Upper lobe of left lung (tissue), 6 donors: Measurements from ENCODE around the gene AADAT. TPM values are rescaled to one million over a fixed set of nuclear protein-coding genes. Genes with fewer than 3 reads are reported as not detected.

Source experiments
- ATAC-seq, 2 donors: fragments of 200-7000 bp; cut with Tn5 transposase; one replicate each; pipeline ENCODE4 v1.9.1; 2022; ENCODE audit warnings: mild to moderate bottlenecking in 2 of 2, moderate library complexity in 2 of 2; ENCODE audit not compliant: low FRiP score in 2 of 2
- DNase-seq, 2 donors: peaks; one replicate each; pipeline ENCODE4 v3.0.0-alpha.2; 2019 to 2020
- H3K27ac ChIP-seq, 4 donors: fragments of 200-600 bp; sonication (generic); one replicate each; pipeline ENCODE4 v1.5.1; 2016 to 2019
- H3K27me3 ChIP-seq, 4 donors: fragments of 200-600 bp; sonication (generic); one replicate each; pipeline ENCODE4 v1.5.1; 2017 to 2019
- H3K36me3 ChIP-seq, 4 donors: fragments of 200-600 bp; sonication (generic); one replicate each; pipeline ENCODE4 v1.5.1; 2016 to 2019
- H3K4me1 ChIP-seq, 4 donors: fragments of 200-600 bp; sonication (generic); one replicate each; pipeline ENCODE4 v1.5.1; 2018 to 2019
- H3K4me3 ChIP-seq, 4 donors: fragments of 200-600 bp; sonication (generic); one replicate each; pipeline ENCODE4 v1.5.1; 2017 to 2019; ENCODE audit warnings: mild to moderate bottlenecking in 2 of 4, moderate library complexity in 1 of 4
- H3K9me3 ChIP-seq, 4 donors: fragments of 200-600 bp; sonication (generic); one replicate each; pipeline ENCODE4 v1.5.1; 2018 to 2019
- CTCF ChIP-seq, 6 experiments: fragments of 450-650 bp in 4 of 6; fragments of 200-600 bp in 2 of 6; sonication (generic) in 2 of 6; IDR thresholded peaks; one replicate each; pipeline ENCODE4 v1.5.1; 2016 to 2019; ENCODE audit warnings: antibody characterized with exemption in 6 of 6
- EP300 ChIP-seq, 4 donors: sonication (generic); formaldehyde crosslinking; IDR thresholded peaks; one replicate each; pipeline ENCODE4 v1.5.1; 2017; ENCODE audit warnings: antibody characterized with exemption in 4 of 4, control low read depth in 2 of 4
- POLR2A ChIP-seq, 4 donors: fragments of 450-650 bp; IDR thresholded peaks; one replicate each; pipeline ENCODE4 v1.5.1; 2016 to 2017; ENCODE audit warnings: antibody characterized with exemption in 4 of 4, mild to moderate bottlenecking in 2 of 4
- POLR2AphosphoS5 ChIP-seq, 2 donors: sonication (generic); formaldehyde crosslinking; IDR thresholded peaks; one replicate each; pipeline ENCODE4 v1.5.1; 2017; ENCODE audit warnings: antibody characterized with exemption in 2 of 2
- WGBS, 2 donors: methylation state at CpG; one replicate each; pipeline ENCODE4 v1.1.5; 2017 to 2018; 5-methylcytosine and 5-hydroxymethylcytosine counted together
- total RNA-seq, 6 donors: library from RNA; depleted of rRNA in 4 of 6; stranded (reverse); fragments of >200 nt in 4 of 6; gene quantifications; one replicate each; pipeline versions ENCODE4 v1.1.0 to v1.2.1, GENCODE V29; 2016 to 2021
- donor health status: DM: no; HTN: no; CAD: no; lungs with moderate emphysema.
- donor health status: DM: no; HTN: yes; CAD: no; lungs with severe emphysema.

Gene AADAT
- total RNA-seq, 6 donors from 2014 or later: 4.8 to 16.8 (median 7.4) TPM

DNA sequence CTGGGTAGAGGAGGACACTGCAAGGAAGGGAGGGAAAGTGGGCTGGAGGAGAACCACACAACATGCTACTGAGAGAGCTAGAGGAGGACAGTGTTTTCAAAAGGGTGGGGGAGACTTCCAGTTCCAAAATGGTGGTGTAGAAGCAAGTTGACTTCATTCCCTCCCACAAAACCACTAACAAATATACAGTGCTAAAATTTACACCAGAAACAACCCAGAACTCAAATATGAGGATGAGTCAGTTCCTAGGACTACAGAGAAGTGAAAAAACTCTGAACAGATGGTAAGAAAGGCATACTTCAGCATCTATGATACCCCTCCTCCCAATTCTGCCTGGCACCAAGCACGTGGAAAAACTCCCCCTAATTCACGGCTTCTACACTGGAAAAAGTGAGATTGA is 9.8 kb downstream of the AADAT start:
- whole genome bisulfite sequencing, 2 donors: 83 to 84% methylated on average over 2 of the region's 2 CpGs
- H3K4me3 ChIP-seq: no peak overlapping the region
- DNase-seq (no peak), ATAC-seq (no peak)
- no peak overlapping the region for H3K27ac ChIP-seq
- H3K4me1 ChIP-seq: no peaks in the 10 kb centered on the region
- no peaks in the 10 kb centered on the region for H3K27me3 ChIP-seq
- TF ChIP-seq EP300 (IDR thresholded peaks at IDR 0.05) (no peak), POLR2A (IDR thresholded peaks at IDR 0.05) (no peak), CTCF (IDR thresholded peaks at IDR 0.05) (no peak), POLR2AphosphoS5 (IDR thresholded peaks at IDR 0.05) (no peak)
- peaks cover 0 to 10% (median 0%) of the 10 kb centered on the region in 4 donors for H3K36me3 ChIP-seq
- H3K9me3 ChIP-seq: no peaks in the 10 kb centered on the region

GRCh38 chr4:170071196-170071595 is 18.6 kb downstream of the AADAT start:
- H3K36me3 ChIP-seq: no peaks in the 10 kb centered on the region
- ATAC-seq (no peak), DNase-seq (no peak)
- TF ChIP-seq POLR2A (IDR thresholded peaks at IDR 0.05) (no peak), CTCF (IDR thresholded peaks at IDR 0.05) (no peak), EP300 (IDR thresholded peaks at IDR 0.05) (no peak), POLR2AphosphoS5 (IDR thresholded peaks at IDR 0.05) (no peak)
- no peaks in the 10 kb centered on the region for H3K9me3 ChIP-seq
- WGBS, 2 donors: 89 to 91% methylated on average over 6 of the region's 6 CpGs
- H3K27me3 ChIP-seq: no peaks in the 10 kb centered on the region
- H3K4me3 ChIP-seq: no peak overlapping the region
- no peak overlapping the region for H3K27ac ChIP-seq
- no peaks in the 10 kb centered on the region for H3K4me1 ChIP-seq

DNA sequence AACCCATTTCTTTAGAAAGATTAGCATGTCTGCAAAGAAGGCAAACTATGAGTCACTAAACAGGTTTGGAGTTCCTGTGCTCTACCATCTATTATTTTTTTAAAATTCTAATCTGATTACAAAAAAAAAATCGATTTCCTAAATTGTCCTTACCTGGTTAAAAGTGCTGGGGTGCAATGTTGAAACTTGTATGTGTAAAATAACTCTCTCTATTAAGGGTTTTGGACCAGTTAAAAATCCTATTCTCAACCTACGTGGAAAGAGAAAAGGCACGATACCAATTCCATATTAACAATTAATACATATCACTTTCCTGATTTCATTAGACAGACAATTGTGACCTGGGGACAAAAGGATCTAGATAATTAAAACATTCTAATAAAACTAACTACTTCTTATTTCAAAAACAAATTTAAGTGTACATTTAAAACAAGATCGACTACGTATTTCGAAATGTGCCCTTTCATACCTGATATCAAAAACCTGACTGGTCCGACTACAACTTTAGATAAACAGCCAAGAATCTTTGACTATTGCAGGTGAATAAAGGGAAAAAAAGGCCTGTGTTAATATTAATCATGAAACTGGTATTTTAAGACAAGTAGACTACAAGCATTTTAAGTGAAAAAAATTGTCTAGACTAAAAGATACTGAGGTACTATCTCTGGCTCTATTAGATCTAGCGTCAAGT is 21.2 kb downstream of the AADAT start:
- Histone ChIP-seq H3K27ac (no peak overlapping the region), H3K4me1 (no peaks in the 10 kb centered on the region), H3K4me3 (no peak overlapping the region), H3K27me3 (no peaks in the 10 kb centered on the region), H3K9me3 (no peaks in the 10 kb centered on the region), H3K36me3 (no peaks in the 10 kb centered on the region)
- no peak for ATAC-seq
- WGBS, 2 donors: 89 to 91% methylated on average over 8 of the region's 8 CpGs
- no peak for DNase-seq
- TF ChIP-seq POLR2AphosphoS5 (IDR thresholded peaks at IDR 0.05) (no peak), EP300 (IDR thresholded peaks at IDR 0.05) (no peak), POLR2A (IDR thresholded peaks at IDR 0.05) (no peak), CTCF (IDR thresholded peaks at IDR 0.05) (no peak)

DNA sequence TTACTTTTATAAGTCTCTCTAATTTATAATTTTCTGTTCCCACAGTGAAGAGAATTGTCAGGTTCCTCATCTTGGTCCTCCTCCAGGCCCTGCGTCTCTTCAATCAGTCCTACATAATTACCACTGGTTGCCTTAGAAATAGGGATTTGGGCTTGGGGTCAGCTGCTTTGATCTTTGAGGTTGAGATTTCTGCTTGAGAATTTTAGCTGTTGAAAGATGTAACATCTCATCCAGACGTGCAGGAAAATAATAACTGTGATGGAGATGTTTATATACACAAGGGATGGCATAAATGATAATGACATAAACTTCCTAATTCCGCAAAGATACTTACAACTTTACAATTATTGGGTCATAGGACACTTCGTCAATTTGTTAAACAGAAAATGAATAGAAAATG is 30.3 kb downstream of the AADAT start:
- ATAC-seq: no peak
- WGBS, 2 donors: 68 to 83% methylated on average over 4 of the region's 4 CpGs
- H3K27me3 ChIP-seq: no peaks in the 10 kb centered on the region
- no peak overlapping the region for H3K27ac ChIP-seq
- no peak overlapping the region for H3K4me3 ChIP-seq
- TF ChIP-seq EP300 (IDR thresholded peaks at IDR 0.05): no peak
- TF ChIP-seq CTCF (IDR thresholded peaks at IDR 0.05): no peak
- no peak for TF ChIP-seq POLR2A (IDR thresholded peaks at IDR 0.05)
- no peak for TF ChIP-seq POLR2AphosphoS5 (IDR thresholded peaks at IDR 0.05)
- peaks cover 0 to 3% (median 1%) of the 10 kb centered on the region in 4 donors for H3K36me3 ChIP-seq
- H3K4me1 ChIP-seq: no peaks in the 10 kb centered on the region
- no peak for DNase-seq
- H3K9me3 ChIP-seq: no peaks in the 10 kb centered on the region

- ATAC-seq: no peak
- no peak for DNase-seq
- WGBS, 2 donors: 63 to 65% methylated on average over 2 of the region's 2 CpGs
Observed at GRCh38 chr4:170058826-170059225, 30.9 kb downstream of the AADAT start.

More at GRCh38 chr4:170058826-170059225, 30.9 kb downstream of the AADAT start:
- Histone ChIP-seq H3K9me3 (no peaks in the 10 kb centered on the region), H3K27me3 (no peaks in the 10 kb centered on the region), H3K27ac (no peak overlapping the region), H3K4me3 (no peak overlapping the region), H3K36me3 (peaks cover 0 to 3% (median 1%) of the 10 kb centered on the region in 4 donors), H3K4me1 (no peaks in the 10 kb centered on the region)
- TF ChIP-seq CTCF (IDR thresholded peaks at IDR 0.05): no peak
- TF ChIP-seq POLR2AphosphoS5 (IDR thresholded peaks at IDR 0.05): no peak
- TF ChIP-seq POLR2A (IDR thresholded peaks at IDR 0.05): no peak
- TF ChIP-seq EP300 (IDR thresholded peaks at IDR 0.05): no peak
